ENCODE data around the gene FAAH.

Gene FAAH

DNA sequence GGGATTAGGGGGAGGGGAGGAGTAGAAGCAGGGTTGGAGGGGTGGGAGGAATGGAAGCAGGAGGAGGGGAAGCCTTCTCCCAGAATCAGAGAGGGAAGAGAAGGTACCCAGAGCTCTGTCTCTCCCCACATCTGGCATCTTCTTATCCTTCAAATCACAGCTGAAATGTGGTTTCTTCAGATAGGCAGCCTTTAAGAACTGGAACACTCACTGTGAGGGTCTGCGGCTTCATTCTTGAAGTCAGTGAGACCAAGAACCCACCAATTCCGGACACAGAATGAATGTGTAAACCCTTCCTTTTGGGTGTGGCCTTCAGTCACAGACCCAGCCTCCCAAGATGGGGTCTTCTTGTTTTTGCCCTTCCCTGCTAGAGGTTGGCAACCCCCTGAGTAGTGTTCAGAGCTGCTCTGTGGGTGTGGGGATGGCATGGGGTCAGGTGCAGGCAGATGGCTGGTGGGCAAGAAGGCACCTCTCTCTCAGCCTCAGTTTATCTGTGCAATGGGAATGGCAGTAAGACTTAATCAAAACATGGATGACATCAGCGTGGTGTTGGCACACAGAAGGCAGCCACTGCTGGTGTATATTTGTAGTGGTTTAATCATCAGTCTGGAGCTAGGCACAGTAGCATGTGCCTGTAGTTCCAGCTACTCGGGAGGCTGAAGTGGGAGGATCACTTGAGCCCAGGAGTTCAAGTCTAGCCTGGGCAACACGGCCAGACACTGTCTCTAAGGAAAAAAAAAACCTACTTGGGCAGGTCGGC is 7.2 kb downstream of the FAAH start:
- no peak for DNase-seq

DNA sequence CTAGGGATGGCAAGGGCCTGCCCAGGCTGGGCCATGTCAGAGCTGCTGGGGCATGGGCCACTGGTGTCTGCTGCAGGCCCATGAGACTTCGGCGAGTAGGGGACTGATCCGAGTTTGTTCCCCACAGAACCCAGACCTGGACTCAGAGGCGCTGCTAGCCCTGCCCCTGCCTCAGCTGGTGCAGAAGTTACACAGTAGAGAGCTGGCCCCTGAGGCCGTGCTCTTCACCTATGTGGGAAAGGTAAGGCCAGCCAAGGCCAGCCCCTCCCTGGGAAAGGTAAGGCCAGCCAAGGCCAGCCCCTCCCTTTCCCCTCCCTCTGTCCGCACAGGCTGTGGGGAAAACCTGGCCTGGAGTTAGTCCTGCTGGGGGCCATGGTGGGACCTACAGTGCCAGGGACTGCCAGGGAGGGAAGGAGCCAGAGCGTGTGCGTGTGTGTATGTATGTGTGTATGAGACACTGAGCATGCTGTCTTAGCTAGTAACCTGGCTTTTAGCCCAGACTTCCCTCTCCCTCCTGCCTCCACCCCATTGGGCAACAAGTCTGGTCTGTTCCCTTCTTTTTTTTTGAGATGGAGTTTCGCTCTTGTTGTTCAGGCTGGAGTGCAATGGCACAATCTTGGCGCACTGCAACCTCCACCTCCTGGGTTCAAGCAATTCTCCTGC is 8.0 kb downstream of the FAAH start:
- DNase-seq: no peak

DNA sequence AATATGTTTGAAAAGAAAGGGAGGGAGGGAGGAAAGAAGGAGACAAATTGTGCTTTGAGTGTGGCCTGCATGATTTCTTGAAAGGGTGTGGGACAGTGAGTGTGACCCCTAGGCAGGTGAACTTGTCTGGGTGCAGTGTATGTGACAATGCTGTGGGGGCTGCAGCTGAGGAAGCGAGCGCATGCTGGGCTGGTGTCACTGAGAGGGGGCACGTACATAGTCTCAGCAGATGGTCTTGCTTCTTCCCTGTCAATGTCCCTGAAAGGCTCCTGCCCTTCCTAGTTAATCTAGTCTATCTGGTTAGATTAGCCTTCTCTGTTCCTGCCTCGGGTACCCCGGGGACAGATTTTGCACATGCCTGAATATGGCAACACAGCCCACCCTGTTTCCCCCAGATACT is 9.8 kb downstream of the FAAH start:
- no peak for DNase-seq

DNA sequence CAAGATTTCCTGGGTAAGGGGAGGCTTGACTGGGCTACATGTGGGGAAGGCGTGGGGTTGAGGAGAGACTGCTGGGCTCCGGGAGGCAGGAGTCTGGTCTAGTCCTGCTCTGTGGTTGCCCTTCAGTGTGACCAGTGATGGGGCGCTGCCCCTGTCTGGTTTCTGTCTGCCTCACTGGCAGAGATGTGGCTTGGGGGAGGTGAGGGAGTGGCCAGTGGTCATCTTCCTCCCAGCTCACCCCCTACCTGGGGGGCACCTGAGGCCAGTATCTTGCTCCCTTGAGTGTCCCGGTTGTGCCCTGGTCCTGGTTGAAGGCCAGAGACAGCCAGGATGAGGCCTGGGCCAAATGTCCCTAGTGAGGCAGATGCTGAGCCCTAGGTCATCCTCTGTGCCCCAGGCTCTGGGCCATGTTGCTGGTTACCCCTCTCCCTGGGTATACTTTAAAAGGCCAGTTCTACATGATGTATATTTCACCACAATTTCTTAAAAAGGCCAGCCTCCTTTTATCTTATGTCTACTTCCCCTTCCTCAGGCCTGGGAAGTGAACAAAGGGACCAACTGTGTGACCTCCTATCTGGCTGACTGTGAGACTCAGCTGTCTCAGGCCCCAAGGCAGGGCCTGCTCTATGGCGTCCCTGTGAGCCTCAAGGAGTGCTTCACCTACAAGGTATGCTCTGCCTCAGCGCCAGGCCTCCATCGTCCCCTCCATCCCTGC is 10.5 kb downstream of the FAAH start:
- DNase-seq: no peak

DNA sequence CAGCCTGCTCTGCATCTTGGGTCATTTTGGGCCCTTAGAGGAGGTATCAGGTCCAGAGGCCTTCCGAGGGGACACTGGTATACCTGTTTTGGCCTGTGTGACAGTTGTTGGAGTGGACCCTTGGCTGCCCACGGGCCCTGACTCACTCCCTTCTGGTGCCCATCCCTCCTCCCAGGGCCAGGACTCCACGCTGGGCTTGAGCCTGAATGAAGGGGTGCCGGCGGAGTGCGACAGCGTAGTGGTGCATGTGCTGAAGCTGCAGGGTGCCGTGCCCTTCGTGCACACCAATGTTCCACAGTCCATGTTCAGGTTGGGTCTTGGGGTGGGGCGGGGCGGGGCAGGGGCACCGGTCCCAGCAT is 11.1 kb downstream of the FAAH start:
- DNase-seq: no peak

GRCh38 chr1:46405724-46406123 is 11.6 kb downstream of the FAAH start:
- DNase-seq: no peak

DNA sequence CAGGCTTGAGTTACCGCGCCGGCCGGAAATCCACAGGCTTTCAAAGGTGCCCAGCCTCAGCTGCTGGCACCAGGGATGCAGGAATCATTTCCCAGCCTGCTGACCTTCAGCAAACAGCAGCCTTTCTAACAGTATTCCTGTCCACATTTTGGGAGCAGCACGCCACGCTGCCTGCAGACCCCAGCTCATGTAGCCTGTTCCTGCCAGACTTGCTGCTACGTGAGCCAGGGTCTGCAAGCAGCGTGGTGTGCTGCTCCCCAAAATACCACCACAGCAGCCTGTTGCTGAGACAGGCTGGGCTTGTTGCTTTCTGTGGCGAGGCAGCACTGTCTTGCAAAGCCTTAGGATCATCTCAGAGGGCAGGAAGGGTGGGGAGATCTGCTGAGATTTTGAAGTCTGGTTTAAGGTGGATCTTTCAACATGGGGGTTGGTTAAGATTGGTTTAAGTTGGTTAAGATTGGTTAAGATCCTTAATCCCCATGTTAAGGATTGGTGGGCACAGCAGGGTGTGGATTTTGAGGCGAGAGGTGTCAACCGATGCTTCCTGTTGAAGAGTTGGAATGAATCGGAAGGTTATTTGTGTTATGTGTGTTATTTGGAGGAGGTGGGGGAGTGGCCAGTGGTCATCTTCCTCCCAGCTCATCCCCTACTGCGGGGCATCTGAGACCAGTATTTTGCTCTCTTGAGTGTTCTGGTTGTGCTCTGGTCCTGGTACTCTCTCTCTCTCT is 12.9 kb downstream of the FAAH start:
- no peak for DNase-seq

DNA sequence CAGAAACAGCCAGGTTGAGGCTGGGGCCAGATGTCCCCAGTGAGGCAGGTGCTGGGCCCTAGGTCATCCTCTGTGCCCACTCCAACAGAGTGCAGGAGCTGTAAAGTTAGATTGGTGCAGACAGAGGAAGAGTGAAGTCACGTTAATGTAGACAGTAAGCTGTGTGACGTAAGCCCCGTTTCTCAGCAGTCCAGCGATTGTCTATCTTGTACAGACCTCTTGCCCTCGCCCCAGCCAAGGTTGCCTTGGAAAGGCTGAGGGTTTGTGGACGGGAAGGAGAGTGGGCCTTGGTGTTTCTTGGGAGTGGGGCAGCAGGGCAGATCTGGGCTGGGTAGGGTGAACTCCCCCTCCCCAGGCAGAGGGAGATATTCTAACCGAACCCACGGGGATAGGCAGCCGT is 13.5 kb downstream of the FAAH start:
- DNase-seq: no peak

DNA sequence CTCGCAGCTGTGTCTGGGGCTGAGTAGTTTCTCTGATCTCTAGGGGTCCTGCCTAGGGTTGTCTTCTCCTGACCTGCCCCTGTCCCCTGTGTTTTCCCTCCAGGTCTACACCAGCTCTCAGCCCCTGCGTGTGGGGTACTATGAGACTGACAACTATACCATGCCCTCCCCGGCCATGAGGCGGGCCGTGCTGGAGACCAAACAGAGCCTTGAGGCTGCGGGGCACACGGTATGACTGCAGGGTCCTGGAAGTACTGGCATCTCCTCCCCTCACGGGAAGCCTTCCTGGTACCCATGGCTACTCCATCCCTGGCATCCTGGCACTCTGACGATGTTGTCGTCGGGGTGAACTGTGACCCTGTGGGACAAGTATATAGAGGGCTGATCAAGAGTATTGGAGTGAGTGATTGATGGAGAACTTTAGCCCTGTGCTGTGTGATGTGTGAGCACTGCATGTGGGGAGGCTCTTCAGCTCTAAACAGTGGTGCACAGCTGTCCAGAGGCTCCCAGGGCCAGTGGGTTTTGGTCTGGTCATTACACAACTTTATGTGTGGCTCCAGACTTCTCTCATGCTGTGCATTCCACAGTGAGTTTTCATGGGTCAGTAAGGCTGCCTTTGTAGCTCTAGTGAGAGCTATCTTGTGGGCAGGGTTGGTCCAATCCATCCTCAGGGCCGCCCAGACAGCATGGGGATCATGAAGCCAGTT is 14.4 kb downstream of the FAAH start:
- no peak for DNase-seq

- DNase-seq: no peak
Measured at GRCh38 chr1:46409063-46409372, 14.9 kb downstream of the FAAH start.

DNA sequence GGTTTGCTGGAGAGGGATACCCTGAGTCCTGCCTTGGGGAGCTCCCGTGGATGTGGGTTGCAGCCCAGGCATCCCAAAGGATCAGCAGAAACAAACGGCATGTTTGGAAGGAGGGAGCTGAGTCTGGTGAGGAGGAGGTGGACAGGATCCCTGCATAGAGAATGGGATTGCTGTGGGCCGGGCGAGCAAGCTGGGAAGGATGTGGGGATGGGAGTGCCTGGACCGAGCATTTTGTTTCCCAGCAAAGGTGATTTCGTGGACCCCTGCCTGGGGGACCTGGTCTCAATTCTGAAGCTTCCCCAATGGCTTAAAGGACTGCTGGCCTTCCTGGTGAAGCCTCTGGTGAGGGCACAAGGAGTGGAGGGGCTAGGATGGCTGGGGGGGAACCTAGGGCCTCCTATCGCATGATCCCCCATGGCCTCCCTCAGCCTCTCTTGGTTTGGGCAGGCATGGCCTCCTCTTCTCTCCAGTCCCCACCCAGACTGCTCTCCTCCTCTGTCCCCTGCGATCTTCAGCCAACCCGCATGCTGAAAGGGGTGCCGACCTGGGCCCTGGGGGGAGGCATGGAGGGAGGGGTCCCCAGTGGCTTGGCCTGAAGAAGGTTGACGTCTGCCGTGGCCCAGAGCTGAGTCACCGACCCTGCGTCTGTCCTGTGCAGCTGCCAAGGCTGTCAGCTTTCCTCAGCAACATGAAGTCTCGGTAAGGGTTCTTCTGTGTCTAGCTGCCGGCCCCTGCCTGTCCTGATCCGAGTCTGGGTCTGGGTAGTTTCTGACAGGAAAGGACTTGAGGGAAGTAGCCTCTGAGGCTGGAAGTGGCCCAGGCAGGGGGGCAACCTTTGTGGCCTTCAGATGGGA is 16.3 kb downstream of the FAAH start:
- DNase-seq: no peak

GRCh38 chr1:46411010-46411405 is 16.9 kb downstream of the FAAH start:
- no peak for DNase-seq

GRCh38 chr1:46411601-46412341 is 17.7 kb downstream of the FAAH start:
- DNase-seq: no peak

DNA sequence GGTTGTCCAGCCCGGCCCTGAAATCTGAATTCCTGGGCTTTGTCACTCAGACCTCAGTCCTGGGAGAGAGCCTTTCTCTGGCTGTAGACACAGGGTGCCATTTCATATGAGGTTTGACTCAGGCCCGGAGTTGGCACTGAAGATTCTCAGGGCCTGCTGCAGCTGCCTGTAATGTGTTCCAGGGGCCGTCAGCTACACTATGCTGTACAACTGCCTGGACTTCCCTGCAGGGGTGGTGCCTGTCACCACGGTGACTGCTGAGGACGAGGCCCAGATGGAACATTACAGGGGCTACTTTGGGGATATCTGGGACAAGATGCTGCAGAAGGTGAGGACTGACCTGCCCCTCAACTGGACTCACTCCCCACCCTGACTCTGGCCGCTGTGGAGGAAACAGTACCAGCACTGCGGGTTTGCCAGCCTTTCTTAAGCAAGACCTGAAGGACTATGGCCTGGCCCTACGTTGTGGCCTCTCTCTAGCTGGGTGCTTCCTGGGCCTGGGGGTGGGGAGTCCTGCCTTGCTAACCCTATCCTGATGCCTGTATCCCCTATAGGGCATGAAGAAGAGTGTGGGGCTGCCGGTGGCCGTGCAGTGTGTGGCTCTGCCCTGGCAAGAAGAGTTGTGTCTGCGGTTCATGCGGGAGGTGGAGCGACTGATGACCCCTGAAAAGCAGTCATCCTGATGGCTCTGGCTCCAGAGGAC is 18.9 kb downstream of the FAAH start:
- no peak for DNase-seq

- DNase-seq: peak; percentile 46
Measured at GRCh38 chr1:46413596-46413985, 19.5 kb downstream of the FAAH start.

GRCh38 chr1:46415514-46415913 is 21.4 kb downstream of the FAAH start:
- DNase-seq: no peak

GRCh38 chr1:46418976-46419375 is 24.9 kb downstream of the FAAH start:
- DNase-seq: no peak

- no peak for DNase-seq
Measured at GRCh38 chr1:46420533-46420915, 26.4 kb downstream of the FAAH start.

- DNase-seq: no peak
Measured at GRCh38 chr1:46421739-46422138, 27.6 kb downstream of the FAAH start.

GRCh38 chr1:46422261-46422871 is 28.2 kb downstream of the FAAH start:
- peak; percentile 44 for DNase-seq
